NCI-H1092 treated with DMSO at 0.1 percent for 48 hours (cell line): ENCODE data around the gene DENND5A.
"Not testable (repeated sequence)": the region's sequence is repeated elsewhere in the genome, so short reads cannot be mapped to it uniquely, and the experiment has no call there.

Source experiments
- DNase-seq: peaks from one replicate; lab custom pipeline; 2025; lab: John Stamatoyannopoulos, UW

DENND5A gene

DNA sequence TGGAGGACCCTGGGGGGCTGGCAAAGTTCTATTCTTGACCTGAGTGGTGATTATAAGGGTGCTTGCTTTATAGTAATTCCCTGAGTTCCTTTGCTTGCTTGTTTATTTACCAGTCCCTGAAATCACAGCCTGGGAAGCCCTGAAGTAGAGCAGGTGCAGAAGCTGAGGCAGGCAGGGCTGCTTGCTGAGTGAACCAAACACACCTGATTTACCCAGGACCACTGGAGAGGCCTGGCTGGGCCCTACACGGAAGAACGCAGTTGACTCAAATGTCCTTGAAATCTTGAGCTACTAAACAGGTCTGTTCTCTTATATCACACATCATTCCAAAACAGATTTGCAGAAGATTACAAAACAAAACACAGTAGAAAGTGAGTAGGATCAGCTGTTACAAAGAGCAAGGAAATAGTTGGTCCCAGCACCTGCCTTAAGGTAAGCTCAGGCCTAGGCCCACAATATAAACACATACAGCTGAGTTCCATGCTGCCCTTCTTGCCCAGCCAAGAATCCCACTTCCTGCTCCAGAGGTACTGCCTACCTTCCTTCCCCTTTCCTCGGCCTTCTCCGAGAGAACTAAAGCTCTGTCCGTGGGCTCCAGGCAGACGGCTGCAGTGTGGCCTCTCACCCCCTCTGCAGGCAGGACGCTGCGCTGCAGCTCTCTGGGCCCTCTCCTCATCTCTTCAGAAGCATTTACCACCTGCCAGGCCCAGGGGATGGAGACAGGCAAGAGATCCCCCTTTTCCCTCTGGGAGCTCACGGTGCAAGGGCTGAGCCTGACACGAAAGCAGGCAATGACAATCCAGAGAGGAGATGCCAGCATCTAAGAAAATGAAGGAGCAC is 127.6 kb downstream of the DENND5A start:
- DNase-seq, result peak; percentile 96

- DNase-seq, result peak; percentile 11
Observed at GRCh38 chr11:9136741-9137140, 128.4 kb downstream of the DENND5A start.

- DNase-seq, result no peak
Observed at GRCh38 chr11:9133956-9134355, 131.2 kb downstream of the DENND5A start.

DNA sequence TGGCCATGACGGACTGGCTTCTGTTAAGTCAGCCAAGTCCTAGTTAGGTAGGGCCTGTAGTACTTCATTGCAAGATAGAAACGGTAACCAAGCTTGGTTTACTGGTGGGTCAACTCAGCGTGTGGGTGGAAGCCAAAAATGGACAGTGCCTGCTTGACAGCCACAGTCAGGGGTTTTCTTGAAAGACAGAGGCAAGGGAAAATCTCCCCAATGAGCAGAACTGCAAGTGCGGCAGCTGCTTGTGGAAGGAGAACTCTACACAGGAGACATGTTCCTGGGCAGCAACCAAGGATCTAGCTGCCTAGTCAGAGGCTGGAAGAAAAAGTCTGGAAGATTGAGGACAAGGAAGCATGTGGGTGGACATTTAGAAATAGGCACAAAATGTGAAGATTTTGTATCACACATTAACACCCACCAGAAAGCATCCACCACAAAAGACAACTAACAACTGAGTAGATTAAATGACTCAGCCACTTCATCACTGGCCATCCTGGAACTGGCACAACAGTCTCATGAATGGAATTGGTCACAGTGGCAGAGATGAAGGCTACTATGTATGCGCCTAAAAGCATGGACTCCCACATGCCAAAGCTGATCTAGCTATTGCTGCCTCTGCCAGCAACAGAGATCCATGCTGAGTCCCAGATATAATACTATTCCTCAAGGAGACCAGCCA is 132.8 kb downstream of the DENND5A start:
- no peak for DNase-seq

- no peak for DNase-seq
Observed at GRCh38 chr11:9130297-9130696, 134.9 kb downstream of the DENND5A start.

DNA sequence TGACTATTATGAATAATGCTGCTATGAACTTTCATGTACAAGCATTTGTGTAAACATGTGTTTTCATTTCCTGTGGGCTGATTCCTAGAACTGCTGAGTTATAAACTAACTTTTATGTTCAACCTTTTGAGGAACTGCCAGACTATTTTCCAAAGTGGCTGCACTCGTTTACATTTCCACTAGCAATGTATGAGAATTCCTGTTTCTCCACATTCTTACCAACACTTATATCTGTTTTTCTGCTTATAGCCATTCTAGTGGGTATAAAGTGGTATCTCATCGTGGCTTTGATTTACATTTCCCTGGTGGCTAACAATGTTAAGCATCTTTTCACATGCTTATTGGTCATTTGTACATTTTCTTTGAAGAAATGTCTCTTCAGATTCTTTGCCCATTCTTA is 138.5 kb downstream of the DENND5A start:
- no peak for DNase-seq

- DNase-seq, result no peak
Observed at GRCh38 chr11:9125185-9125886, 139.8 kb downstream of the DENND5A start.

DNA sequence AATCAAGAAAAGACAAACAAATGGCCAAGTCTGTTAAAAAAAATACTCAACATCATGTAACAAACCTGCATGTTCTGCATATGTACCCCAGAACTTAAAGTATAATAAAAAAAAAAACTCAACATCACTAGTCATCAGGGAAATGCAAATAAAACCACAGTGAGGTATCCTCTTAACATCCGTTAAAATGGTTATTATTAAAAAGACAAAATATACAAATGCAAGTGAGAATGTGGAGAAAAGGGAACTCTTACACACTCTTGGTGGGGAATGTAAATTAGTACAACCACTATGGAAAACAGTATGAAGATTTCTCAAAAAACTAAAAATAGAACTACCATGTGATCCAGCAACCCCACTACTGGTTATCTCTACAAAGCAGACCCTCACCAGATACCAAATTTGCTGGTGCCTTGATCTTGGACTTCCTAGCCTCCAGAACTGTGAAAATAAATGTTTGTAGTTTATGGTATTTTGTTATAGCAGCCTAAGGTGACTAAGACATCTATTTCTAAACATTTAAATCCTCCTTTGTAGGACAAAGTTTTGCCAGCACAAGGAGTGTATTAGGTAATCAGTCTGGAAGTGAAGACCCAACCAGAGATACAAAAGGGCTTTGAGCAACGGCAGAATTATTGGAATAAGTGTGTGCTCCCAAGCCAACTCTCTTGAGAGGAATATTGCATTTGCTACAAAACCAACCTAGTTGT is 141.4 kb downstream of the DENND5A start:
- DNase-seq, result no peak

DNA sequence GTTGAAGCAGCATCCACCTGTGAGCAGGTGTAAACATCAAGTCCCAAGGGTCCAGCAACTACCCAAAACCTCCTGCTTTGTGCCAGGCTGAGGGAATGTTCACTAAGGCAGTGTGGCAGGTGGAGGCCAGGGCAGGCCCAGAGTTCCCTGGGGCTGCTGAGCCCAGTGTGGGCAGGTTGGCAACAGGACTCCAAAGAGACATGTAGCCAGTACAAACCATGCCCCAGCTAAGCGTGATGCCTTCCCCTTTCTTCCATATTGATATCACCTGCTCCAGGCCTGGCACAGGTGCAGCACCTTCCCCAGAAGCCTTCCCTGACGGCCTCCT is 143.7 kb downstream of the DENND5A start:
- DNase-seq, result no peak

DNA sequence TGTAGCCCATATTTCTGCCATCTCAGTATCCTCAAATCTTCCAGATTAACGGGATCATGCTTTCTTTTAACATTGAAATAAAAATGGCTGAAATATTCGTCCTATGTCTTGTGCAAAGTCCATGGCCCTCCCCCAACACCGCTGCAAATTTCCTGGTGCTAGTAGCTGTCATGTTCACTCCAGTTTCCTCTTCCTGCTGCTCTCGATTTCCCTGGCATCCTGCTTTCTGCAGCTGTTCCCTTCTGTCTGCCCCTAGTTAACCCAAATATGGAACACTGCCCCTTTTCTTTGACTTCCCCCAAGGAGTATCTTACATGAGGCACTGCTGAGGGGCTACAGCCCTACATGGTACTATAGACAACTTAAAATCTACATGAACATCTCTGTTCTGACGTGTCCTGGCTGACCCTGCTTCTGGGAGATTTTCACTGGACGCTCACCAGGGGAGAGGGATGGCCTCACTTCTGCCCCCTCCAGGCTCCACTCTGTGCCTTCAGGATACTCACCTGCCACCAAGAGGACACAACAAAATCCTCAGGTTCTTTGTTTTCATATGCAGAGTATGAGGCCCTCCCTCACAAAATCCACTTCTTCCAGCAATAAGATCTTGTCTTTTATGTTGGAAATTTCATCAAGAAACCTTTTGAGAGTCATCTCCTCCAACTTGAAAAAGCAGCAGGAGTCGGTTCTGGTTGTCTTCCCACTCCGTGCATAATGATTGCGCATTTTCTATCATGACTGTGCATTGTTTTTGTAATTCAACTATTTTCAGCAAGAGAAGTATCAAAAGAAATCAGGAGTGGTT is 144.3 kb downstream of the DENND5A start:
- DNase-seq, result no peak

GRCh38 chr11:9118277-9118676 is 146.9 kb downstream of the DENND5A start:
- DNase-seq, result no peak

- DNase-seq, result no peak
Observed at GRCh38 chr11:9112075-9112474, 153.1 kb downstream of the DENND5A start.

- DNase-seq, result no peak
Observed at GRCh38 chr11:9109858-9110731, 155.1 kb downstream of the DENND5A start.

- DNase-seq, result no peak
Observed at GRCh38 chr11:9104580-9104979, 160.6 kb downstream of the DENND5A start.

DNA sequence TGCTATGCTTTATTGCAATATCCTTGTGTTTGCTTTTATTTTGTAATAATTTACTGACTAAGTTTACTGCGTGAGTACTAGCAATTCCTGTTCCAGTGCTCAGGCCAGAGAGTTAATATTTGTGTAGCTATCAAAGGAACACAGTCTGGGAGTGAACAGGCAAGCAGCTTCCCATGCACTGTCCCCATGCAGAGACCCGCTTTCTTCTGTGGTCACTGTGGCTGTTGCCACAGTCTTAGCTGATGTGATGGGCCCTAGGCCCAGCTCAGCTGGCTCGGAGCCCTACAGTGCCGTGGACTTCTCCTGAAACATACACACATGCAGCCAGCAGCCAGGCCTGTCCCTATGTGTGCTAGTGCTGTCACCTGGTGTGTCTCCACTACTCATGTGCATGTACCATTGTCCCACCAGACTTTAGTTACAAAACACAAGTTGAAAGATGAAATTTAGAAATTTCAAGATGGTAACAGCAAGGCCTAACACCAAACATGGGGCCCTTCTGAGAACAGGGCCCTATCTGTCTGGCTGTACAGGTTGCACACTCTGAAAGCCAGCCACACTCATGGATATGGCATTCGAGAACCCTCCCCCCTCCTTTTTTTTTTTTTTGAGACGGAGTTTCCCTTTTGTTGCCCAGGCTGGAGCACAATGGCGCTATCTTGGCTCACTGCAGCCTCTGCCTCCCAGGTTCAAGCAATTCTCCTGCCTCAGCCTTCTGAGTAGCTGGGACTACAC is 161.4 kb downstream of the DENND5A start:
- no peak for DNase-seq

GRCh38 chr11:9099617-9100016 is 165.5 kb downstream of the DENND5A start:
- no peak for DNase-seq

DNA sequence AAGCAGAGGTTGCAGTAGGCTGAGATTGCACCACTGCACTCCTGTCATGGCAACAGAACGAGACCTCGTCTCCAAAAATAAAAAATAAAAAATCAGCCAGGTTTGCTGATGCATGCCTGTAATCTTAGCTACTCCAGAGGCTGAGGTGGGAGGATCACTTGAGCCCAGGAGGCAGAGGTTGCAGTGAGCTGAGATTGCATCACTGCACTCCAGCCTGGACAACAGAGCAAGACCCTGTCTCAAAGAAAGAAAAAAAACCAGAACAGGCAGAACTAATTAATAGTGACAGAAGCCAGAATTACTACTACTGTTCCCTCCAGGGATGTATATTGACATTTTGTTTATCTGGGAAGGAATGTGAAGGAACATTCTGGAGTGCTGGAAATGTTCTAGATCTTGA is 166.7 kb downstream of the DENND5A start:
- not testable (repeated sequence) for DNase-seq

- DNase-seq, result not testable (repeated sequence)
Observed at GRCh38 chr11:9097186-9097943, 167.8 kb downstream of the DENND5A start.

GRCh38 chr11:9096427-9096826 is 168.7 kb downstream of the DENND5A start:
- no peak for DNase-seq
